GM23338 (cell line): ENCODE results near the gene ACOXL.

Experiments
- CREB1 ChIP-seq: fragments of 250-450 bp; sonication (Bioruptor Pico); IDR thresholded peaks from 2 replicates; pipeline ENCODE4 v1.5.0; 2020; ENCODE audit warnings: low read depth, mild to moderate bottlenecking, moderate library complexity
- EZH2 ChIP-seq: fragments of 200-600 bp; sonication (generic); IDR thresholded peaks from one replicate; pipeline ENCODE4 v1.8.0; 2017; ENCODE audit warnings: antibody characterized with exemption, mild to moderate bottlenecking, low read depth; ENCODE audit not compliant: unreplicated experiment
- EZH2phosphoT487 ChIP-seq: fragments of 200-600 bp; sonication (generic); IDR thresholded peaks from one replicate; pipeline ENCODE4 v1.8.1; 2018; ENCODE audit warnings: antibody characterized with exemption; ENCODE audit not compliant: unreplicated experiment
- JUNB ChIP-seq: IDR thresholded peaks from one replicate; pipeline ENCODE4 v1.6.1; 2016; ENCODE audit warnings: antibody characterized with exemption; ENCODE audit not compliant: unreplicated experiment
- POLR2AphosphoS5 ChIP-seq: IDR thresholded peaks from 2 replicates; pipeline ENCODE4 v1.6.1; 2016; ENCODE audit warnings: antibody characterized with exemption, low read depth
- REST ChIP-seq: IDR thresholded peaks from one replicate; pipeline ENCODE4 v1.6.1; 2018; ENCODE audit warnings: antibody characterized with exemption; ENCODE audit not compliant: unreplicated experiment
- STAT1 ChIP-seq: IDR thresholded peaks from one replicate; pipeline ENCODE4 v1.6.1; 2016; ENCODE audit warnings: antibody characterized with exemption; ENCODE audit not compliant: unreplicated experiment
- ZNF114 ChIP-seq: fragments of 250-450 bp; sonication (Bioruptor Pico); IDR thresholded peaks from 2 replicates; pipeline ENCODE4 v1.5.0; 2020; ENCODE audit warnings: mild to moderate bottlenecking, moderate library complexity
- TF ChIP-seq, protein P1 (sequence below), 2 experiments: fragments of 200-600 bp in 1 of 2; sonication (generic) in 1 of 2; conservative IDR thresholded peaks; 2 replicates each; pipeline versions ENCODE4 v1.5.1 to v1.6.1; 2016 to 2017; ENCODE audit warnings: antibody characterized with exemption in 2 of 2, low read depth in 2 of 2, mild to moderate bottlenecking in 2 of 2, moderate library complexity in 1 of 2
- TF ChIP-seq, protein P2 (sequence below): IDR thresholded peaks from 2 replicates; pipeline ENCODE4 v1.6.1; 2016; ENCODE audit warnings: antibody characterized with exemption

DNA sequence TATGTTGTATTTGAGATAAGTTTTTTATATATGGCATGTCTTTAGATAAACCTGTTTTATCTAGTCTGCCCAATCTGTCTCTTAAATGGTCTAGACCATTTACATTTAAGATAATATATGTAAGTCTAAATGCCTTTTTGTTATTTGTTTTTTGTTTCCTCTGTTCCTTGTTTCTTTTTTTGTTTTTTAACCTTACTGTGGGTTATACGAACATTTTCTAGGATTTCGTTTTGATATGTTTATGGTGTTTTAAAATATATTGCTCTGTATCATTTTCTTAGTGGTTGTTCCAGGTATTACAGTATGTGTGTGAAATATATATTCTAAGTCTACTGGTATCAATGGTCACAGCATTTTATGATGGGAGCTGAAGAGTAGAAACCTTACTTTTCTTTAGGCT, 401.7 kb downstream of the ACOXL start:
- TF ChIP-seq POLR2AphosphoS5 (no peak), JUNB (no peak), REST (no peak), CREB1 (CRISPR knock-in tag) (no peak), STAT1 (no peak), EZH2 (no peak), EZH2phosphoT487 (no peak), ZNF114 (CRISPR knock-in tag) (no peak)
- TF ChIP-seq, protein P1, sequence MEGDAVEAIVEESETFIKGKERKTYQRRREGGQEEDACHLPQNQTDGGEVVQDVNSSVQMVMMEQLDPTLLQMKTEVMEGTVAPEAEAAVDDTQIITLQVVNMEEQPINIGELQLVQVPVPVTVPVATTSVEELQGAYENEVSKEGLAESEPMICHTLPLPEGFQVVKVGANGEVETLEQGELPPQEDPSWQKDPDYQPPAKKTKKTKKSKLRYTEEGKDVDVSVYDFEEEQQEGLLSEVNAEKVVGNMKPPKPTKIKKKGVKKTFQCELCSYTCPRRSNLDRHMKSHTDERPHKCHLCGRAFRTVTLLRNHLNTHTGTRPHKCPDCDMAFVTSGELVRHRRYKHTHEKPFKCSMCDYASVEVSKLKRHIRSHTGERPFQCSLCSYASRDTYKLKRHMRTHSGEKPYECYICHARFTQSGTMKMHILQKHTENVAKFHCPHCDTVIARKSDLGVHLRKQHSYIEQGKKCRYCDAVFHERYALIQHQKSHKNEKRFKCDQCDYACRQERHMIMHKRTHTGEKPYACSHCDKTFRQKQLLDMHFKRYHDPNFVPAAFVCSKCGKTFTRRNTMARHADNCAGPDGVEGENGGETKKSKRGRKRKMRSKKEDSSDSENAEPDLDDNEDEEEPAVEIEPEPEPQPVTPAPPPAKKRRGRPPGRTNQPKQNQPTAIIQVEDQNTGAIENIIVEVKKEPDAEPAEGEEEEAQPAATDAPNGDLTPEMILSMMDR (conservative IDR thresholded peaks at IDR 0.05; ENCODE audit: low read depth in 2 of 2) = peak in 1 of 2 experiments; percentile 43; a peak in 1 of 4 replicates
- TF ChIP-seq, protein P2, sequence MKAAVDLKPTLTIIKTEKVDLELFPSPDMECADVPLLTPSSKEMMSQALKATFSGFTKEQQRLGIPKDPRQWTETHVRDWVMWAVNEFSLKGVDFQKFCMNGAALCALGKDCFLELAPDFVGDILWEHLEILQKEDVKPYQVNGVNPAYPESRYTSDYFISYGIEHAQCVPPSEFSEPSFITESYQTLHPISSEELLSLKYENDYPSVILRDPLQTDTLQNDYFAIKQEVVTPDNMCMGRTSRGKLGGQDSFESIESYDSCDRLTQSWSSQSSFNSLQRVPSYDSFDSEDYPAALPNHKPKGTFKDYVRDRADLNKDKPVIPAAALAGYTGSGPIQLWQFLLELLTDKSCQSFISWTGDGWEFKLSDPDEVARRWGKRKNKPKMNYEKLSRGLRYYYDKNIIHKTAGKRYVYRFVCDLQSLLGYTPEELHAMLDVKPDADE = no peak
